Stimulated activated naive CD4-positive, alpha-beta T cell (primary cell): ENCODE results near the gene PFDN2.

ENCODE experiments used
- DNase-seq, 6 experiments: peaks; one replicate each; lab custom pipeline; 2025; lab: John Stamatoyannopoulos, UW

PFDN2 gene

DNA sequence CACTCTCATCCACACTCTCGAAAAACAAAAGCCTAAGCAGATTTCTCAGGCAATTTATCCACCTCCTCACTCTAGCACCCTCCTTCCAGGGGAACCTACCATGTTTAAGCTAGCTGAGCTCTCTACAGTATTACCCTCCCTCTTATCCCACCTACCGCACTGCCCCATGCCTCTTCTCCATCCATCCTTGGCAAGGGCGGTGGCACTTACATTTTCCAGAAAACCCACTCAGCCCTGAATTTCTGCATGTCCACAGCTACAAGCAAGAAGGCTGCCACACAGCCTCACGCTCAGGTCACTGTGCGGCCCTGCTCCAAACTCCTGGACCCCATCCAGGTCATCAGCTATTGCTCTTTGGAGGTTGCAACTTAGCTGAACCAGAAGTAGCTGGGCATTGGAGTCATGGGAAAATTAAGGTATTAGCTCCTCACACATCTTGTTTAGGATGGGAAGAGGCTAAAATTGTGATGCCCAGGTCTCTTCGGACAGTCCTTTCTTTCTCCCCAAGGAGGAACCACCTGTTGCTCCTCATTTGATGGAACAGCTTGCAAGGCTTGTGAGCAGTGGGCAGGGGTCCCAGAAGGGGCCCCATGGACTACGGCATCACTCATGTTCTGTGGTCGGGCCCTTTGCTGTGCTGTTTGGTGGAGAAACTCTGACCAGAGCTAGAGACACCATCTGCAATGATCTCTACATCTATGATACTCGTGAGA lies 18.6 kb downstream of the PFDN2 start:
- no peak for DNase-seq

DNA sequence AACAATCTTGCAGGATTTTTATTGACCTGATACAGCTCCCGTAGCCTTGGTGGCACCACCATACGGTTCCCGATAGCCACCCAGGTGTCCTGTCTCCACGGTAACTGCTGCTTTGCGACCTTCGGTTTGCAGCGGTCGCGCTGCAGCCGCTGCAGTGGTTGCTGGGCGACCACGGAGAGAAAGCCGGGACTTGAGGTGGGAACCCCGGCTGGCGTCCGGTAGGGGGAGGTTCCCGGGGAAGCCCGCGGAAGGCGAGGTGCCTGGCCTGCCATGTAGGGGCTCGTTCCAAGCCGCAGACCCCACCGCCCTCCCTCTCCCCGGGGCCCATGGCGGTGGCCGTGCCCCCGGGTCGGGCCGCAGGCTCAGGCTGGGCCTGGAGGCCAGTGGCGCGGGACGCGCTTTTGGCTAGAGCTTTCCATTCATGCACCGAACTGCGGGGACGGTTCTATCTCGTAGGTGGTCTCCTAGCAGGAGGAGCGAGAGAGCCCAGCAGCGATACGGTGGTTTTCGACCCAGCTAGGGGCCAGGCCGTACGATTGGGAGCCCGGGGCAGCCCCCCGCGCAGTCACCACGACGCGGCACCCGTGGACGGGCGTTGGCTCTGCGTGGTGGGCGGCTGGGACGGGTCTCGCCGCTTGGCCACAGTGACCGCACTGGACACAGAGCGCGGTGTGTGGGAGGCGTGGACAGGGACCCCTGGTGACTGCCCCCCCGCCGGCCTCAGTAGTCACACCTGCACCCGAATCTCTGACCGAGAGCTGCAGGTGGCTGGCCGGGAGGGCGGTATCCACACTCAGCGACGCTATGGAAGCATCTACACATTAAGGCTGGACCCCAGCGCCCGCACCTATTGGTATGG lies 19.4 kb downstream of the PFDN2 start, which contains the start of gene KLHDC9:
Gene KLHDC9, plus strand, starts transcription at position 152 of the 859 bp plus-strand sequence. Its CDS starts 175 bp downstream, at position 327.
- DNase-seq: peak in 5 of 6 experiments; percentile 44 to 62 (median 53)

DNA sequence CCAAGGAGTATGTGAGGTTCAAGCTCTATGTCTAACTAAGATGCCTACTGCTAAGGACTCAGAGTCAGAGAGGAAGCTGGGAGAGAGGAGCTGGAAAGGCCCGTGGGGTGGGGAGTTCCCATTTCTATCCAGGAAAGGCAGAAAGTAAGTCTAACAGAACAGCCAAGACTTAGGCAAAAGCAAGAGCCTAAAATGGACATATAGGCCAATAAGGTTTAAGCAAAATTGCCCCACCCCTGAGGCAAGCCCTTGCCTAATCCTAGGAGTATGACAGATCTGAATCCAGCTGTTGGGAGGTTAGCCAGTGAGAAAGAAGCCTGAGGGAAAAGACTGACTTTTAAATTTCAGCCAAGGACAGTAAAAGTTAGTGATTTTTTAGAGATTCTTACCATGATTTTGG lies 21.3 kb downstream of the PFDN2 start:
- DNase-seq: no peak

DNA sequence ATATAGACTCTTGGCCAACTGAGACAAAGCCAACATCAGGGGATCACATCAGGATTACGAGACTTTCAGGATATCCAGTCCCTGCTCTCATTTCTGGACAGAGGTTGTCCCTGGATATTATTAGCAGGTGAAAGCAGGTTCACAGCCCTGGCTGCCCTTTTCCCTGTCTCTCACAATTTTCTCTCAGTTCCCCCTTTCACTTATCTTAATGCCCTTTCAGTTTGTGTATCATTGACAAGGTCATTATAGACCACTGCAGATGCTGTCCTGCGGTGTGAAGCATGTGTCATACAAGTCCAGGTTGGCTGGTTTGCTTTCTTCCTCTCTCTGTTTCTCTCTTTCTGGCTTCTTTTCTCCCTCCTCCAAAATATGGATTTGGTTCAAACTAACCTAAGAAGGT lies 21.8 kb downstream of the PFDN2 start:
- no peak for DNase-seq

DNA sequence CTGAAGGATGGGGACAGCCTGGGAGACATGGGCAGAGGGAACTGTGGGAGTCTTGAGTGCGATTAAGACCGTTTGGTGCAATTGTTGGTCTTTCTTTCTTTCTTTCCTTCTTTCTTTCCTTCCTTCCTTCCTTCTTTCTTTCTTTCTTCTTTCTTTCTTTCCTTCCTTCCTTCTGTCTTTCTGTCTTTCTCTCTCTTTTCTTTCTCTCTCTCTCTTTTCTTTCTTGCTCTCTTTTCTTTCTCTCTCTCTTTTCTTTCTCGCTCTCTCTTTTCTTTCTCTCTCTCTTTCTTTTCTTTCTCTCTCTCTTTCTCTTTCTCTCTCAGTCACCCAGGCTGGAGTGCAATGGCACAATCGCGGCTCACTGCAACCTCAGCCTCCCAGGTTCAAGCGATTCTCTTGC lies 22.6 kb downstream of the PFDN2 start:
- DNase-seq: no peak

DNA sequence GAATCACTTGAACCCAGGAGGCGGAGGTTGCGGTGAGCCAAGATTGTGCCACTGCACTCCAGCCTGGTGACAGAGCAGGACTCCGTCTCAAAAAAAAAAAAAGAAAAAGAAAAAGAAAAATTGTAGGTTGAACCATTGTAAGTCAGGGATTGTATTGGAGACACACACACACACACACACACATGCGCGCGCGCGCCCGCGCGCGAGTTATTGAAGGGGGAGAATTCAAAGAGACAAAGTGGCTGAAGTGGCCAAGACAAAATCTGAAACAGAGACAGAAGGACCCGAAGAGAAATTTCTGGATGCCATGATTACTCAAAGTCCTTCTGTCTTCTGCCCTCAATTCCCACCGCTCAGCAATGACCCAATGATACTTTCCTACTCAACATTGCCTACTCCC lies 23.4 kb downstream of the PFDN2 start:
- DNase-seq: no peak

DNA sequence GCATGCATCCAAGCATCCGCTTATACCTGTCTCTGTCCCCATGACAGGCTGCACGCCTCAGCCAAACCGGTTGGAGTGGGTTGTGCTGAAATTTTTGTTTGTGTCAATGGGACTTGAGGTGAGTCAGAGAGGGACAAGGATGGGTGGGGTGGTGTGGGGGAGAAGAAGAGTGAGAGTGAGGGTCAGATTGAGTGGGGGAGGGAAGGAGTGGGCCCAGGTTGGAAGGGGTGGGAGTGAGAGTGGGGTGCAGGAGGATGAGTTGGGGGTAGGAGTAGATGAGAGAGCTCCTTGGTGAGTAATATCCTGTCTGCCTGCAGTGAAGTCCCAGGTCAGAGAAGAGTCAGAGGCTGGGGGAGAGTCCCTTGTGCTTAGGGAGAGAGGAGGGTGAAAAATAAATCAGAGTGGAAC lies 25.2 kb downstream of the PFDN2 start:
- DNase-seq: no peak

DNA sequence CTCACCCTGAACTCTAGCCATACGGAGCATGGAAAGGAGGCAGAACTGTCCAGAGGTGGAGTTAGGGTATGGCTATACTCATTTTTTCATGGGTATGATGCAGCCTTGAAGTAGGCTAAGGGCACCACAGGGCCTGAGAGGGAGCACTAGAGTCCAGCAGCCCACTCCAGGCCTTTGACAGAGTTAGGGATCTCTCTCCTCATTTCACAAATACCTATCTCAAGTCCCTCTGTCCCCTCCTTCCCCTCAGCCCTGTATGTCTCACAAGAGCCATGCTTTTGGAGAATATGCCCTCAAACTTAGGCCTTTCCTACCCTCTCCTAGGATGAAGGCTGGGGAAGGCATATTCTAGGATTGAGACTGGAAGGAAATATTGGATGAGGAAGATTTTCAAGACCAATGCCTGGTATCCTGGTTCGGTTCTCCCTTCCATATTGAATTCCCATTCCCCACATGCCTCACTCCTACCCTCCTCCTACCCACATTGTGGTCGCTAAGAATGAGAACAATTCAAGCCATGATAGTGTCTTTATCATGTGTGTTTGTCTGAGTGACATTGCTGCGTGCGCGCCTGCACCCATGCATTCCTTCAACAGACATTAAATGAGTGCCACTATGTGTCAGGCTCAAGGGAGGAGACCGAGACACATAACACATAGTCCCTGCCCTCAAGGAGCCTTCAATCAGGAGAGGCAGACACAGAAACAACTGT lies 25.9 kb downstream of the PFDN2 start:
- no peak for DNase-seq

DNA sequence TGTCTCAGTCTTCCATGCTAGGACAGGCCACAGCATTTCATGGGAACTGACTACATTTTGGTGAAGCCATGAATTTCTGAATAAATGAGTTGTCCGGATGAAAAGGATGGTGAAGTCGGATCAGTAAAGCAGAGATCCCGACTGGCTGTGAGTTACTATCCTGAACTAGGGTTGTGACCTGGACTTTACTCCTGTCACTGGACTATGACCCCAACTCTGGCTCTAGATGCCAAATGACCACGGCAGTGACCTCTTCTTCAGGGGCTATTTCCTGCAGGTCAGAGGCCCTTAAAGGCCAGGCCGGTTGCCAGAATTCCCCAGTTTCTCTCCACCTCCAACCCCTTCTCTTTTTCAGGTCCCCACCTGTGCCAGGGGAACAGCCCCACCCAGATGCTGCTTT lies 26.7 kb downstream of the PFDN2 start:
- DNase-seq: no peak

DNA sequence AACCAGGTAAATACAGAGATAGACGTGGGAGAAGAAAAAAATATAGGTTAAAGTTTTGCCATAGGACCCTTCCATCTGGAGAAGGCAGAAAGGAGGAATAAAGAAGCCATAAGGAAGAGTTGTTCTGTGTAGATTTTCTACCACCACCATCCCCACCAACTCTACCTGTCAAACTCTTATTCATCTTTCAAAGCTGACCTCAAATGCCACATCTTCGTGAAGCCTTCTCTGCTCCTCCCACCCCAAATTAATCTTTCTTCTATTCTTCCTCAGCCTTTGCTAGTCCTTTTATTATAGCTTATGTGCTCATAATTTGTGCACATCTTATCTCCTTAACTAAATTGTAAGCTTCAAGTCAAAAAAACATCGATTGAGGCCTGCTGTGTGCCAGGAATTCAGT lies 27.2 kb downstream of the PFDN2 start:
- peak in 2 of 6 experiments; percentile 10 for DNase-seq

DNA sequence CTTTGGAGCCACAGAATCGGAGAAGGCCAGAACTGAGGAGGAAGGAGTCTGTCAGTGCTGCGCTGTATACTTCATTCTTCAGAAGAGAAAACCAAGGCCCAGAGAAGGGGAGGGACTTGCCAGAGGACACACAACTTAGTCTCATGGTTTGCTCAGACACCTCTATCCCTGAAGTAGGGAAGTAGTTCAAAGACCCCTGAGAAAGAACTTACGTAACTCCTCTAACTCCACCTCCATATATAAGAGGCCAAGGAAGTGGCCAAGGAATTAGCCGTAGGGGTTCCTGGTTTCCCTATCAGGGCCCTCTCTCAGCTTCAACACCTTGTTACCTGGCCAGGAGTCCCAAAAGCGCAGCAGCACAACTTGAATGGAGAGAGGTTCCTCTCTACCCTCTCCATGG lies 27.9 kb downstream of the PFDN2 start:
- DNase-seq: no peak

DNA sequence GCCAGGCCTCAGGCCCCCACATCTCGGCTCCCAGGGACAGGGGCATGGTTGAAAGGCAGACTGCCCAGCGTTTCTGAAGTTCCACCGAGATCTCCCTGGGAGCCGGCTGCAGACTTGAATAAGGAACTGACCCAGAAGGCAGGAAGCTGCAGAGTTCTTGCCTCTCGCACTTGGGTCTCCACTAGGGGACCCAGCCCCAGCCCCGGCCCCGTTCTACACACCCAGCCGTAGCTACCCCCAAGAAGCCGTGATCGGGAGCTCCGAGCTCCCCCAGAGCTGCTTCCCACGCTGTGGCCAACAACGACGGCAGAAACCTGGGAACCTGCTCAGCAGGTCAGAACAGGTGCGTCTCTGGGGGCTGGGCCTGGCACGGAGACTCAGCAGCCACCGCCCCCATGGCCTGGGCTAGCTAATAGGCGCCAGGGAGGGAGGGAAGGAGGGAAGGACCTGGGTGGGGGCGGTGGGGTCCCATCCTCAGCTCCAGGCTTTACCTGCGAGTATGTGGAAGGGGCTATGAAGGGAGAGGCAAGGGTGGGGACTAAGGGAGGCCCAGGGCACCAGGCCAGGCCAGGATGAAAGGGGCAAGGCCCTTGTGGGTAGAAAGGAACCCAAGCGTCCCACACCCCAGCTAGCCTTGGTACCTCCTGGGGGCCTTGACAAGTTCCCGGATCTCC lies 28.4 kb downstream of the PFDN2 start, which contains the start of gene NECTIN4:
Gene NECTIN4, minus strand, starts transcription at position 308 of the 674 bp plus-strand sequence. Its CDS starts 262 bp downstream, at position 46.
- DNase-seq: no peak

DNA sequence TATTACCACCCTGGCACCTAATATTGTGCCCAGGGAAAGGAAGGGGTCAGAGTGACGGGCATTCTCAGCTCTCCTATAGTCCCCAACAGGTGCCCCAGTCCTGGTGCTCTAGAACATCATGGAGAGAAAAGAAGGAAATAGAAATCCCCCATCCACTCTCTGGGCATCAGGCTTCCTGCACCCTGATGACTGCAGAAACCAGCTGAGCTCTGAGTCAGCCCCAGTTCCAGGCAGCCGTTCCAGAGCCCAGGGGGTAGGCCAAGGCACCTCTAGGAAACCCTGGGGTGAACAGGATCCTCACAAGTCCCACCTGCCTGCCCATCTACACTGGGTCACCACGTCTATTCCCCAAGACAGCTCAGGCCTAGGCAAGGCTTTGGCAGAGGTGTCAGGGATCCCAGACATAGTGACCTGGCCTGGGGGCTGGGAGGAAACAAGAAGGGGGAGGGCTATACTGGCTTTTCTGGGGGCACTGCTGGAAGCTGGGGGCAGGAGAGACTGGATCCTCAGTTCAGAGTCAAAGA lies 29.2 kb downstream of the PFDN2 start:
- DNase-seq: no peak

DNA sequence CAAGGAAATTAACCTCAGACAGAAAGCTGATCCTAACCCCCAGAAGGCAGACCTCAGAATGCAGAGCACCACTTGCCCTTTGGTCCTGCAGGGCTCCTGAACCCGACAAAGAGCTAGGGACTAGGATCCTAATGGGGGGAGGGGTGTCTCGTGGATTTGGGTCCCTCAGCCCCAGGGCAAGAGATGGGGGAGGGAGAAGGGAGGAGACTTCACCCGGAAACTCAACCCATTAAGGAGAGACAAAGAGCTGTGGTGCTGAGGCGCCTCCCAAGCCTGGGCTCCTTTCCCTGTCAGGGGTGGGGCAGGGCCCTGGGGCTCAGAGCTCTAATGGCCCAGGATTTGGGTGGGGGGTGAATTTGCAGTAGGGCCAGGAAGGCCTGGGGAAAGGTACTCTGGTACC lies 31.4 kb downstream of the PFDN2 start:
- no peak for DNase-seq

DNA sequence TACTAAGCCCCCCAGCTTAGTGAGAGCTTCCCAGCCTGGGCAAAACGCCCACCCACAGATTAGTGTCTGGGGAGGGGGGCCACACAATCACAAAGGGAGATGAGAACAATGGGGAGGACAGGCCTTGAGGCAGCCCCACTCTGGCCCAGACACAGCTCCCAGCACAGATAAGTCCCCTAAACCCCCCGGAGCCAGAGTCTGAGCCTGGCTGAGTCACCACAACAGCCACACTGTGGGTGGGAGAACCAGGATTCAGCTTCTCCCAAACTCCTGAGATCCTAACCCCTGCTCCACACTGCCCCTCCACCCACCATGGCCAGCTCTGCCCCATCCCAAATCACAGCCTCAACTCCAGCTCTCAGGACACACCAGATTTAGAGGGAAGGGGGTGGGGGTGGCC lies 32.7 kb downstream of the PFDN2 start:
- DNase-seq: no peak

DNA sequence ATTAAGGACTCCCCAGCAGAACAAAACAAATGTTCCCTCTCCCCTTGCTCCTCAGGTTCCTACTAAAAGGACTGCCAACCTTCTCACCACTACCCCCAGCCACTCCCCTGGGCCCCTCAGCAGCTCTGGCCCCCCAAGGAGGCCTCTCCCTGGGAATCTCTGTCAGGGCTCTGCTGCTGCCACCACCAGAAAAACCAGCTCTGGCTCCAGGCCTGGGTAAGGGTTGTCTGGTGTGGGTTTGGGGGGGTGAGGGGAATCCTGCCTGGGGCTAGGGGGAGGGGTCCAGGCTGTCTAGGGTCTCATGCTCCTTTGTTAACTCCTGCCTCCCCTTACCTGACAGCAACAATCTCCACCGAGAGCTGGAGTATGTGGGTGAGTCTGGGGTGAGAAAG lies 33.2 kb downstream of the PFDN2 start:
- no peak for DNase-seq

DNA sequence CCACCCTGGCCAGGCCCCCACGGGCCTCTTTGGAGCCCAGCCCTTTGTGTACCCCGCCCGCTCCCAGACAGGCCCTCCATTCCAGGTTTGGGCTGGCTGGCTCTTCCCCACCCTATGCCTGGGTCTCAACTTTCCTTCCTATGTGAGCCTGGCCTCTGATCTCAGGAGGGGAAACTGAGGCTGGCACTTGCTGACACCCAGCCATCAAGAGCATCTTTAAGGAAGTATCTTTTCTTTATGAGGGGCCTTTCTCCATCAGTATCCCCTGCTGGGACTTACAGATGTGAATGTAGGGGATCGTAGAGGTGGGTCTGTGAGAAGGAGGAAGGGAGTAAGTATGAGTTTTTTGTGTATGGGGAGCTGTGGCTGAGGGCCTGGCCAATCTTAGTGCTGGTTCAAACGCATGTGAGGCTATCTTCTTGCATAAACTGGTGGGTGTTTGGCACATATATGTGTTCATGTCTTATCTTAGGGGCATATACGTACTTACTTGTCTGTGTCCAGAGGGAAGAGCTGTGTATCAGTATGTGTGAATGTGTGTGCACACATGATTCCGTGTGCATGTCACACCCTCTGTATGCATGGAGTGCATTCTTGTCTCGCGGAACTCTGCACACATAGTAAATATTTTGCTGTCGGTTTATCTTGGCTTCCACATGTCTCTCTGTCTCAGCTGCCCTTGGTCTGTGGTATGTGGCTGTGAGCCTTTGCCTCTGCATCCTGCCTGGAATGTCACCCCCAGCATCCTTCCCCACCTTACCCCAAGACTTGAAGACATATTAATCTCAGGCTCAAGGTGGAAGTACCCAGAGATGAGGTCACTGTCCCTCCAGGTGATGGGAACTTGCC lies 33.9 kb downstream of the PFDN2 start:
- DNase-seq: no peak

DNA sequence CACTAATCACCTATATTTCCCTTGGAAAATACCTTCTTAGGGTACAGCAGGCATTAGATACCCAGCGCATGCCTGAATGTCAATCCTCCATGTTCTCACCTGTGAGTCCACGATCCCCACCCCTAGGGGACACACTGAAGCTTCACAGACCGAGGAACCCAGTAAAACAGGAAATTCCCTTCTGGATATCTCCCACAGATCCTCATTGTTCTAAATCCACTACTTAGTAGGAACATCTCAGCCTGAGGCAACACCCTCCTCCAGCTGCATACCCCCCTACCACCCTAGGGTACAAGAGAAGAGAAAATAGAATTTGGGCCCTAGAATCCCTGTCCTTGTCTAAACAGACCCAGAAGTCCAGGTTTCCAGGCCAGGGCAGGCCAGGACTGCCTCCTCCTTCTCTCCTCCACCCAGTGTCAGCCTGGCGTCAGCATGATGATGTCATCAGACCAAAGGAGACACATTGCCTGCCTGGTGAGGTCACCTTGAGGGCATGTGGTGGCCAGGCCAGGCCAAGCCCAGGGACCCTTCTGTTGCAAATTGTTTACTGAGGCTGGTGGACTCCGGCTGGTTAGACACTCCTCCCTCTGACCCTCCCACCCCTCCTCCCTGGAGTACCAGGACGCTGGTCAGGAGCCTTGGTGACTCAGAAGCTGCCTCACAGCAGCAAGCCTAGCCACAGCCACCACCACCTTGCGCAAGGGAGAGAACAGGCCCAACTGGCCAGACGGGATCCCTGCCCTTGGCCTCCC lies 34.7 kb downstream of the PFDN2 start:
- DNase-seq: no peak

DNA sequence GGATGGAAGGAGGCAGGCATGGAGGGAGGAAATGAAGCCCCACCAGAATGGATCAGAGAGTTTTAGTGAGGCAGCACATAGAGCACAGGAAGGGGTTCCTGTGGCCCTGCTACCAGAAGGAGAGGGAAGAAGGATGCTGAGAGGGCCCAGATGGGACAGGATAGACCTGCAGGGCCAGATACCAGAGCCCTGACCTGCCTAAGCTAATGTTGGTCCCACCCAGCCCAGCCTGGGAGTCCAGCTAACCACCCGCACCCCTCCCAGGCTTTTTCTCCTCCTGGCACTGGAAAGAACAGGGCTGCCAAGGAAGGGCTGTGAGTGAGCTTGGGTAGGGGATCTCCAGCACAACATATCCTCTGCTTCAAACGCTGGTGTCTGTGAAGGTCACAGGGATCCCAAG lies 35.4 kb downstream of the PFDN2 start:
- no peak for DNase-seq

DNA sequence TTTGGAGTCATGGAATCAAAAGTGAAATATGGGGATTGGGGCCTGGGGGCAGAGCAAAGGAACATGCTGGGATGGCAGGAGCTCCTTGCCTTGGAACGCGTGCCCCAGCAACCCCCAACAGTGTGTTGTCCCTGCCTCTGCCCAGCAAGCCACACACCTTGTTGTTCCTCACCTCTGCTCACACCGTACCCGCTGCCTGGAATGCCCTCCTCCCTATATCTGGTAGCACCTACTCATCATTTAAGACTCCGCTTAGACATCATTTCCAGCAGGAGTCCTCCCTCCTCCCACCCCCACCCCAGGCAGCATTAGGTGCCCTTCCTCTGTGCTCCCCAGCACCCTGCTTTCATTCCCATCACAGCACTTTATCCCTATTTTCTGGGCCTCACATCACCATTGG lies 36.3 kb downstream of the PFDN2 start:
- no peak for DNase-seq
